Measurements from ENCODE around the gene KRTAP8-1.
A peak's percentile ranks its signal among the peaks of the same experiment; 100 is the strongest.

The KRTAP8-1 gene

GRCh38 chr21:30800605-30801004, 12.5 kb downstream of the KRTAP8-1 start (continued):
- TF ChIP-seq TCF7L2 (IDR thresholded peaks at IDR 0.05; ENCODE audit: borderline replicate concordance, low read depth, low read length) = no peak
- no peak for TF ChIP-seq GLIS1 (tag by site-specific recombination; IDR thresholded peaks at IDR 0.05)
- TF ChIP-seq ZNF132 (tag by site-specific recombination; IDR thresholded peaks at IDR 0.05; ENCODE audit: borderline replicate concordance) = no peak
- no peak for TF ChIP-seq ZNF626 (tag by site-specific recombination; IDR thresholded peaks at IDR 0.05)
- TF ChIP-seq YY1 (tag by site-specific recombination; IDR thresholded peaks at IDR 0.05) = no peak
- no peak for TF ChIP-seq ZNF311 (tag by site-specific recombination; IDR thresholded peaks at IDR 0.05; ENCODE audit: borderline replicate concordance)
- no peak for TF ChIP-seq PRDM2 (tag by site-specific recombination; IDR thresholded peaks at IDR 0.05; ENCODE audit: borderline replicate concordance)
- TF ChIP-seq ZBTB44 (tag by site-specific recombination; IDR thresholded peaks at IDR 0.05) = no peak
- no peak for TF ChIP-seq OSR2 (tag by site-specific recombination; IDR thresholded peaks at IDR 0.05)
- no peak for TF ChIP-seq ZNF530 (tag by site-specific recombination; IDR thresholded peaks at IDR 0.05; ENCODE audit: low read depth)
- no peak for TF ChIP-seq ZNF837 (tag by site-specific recombination; IDR thresholded peaks at IDR 0.05)
- no peak for TF ChIP-seq MZF1 (tag by site-specific recombination; IDR thresholded peaks at IDR 0.05; ENCODE audit: borderline replicate concordance)
- 0 out of 2 replicates have a peak, but pooled peaks have one; percentile 25 for TF ChIP-seq ZNF664 (tag by site-specific recombination; IDR thresholded peaks at IDR 0.05)
- no peak for TF ChIP-seq ZBTB10 (tag by site-specific recombination; IDR thresholded peaks at IDR 0.05)
- no peak for TF ChIP-seq ZBTB26 (tag by site-specific recombination; optimal IDR thresholded peaks at IDR 0.05)
- TF ChIP-seq ZNF621 (tag by site-specific recombination; IDR thresholded peaks at IDR 0.05) = no peak
- TF ChIP-seq ZNF426 (tag by site-specific recombination; IDR thresholded peaks at IDR 0.05) = peak; percentile 64
- TF ChIP-seq ZNF558 (tag by site-specific recombination; IDR thresholded peaks at IDR 0.05) = peak; percentile 52; the same call in 1 of the 2 replicates
- no peak for TF ChIP-seq ZNF366 (tag by site-specific recombination; conservative IDR thresholded peaks at IDR 0.05)
- no peak for TF ChIP-seq ZNF600 (tag by site-specific recombination; IDR thresholded peaks at IDR 0.05)
- TF ChIP-seq ZNF404 (tag by site-specific recombination; IDR thresholded peaks at IDR 0.05) = no peak
- no peak for TF ChIP-seq KLF16 (tag by site-specific recombination; IDR thresholded peaks at IDR 0.05)
- no peak for TF ChIP-seq BCL6B (tag by site-specific recombination; IDR thresholded peaks at IDR 0.05)
- no peak for TF ChIP-seq ZNF23 (tag by site-specific recombination; IDR thresholded peaks at IDR 0.05; ENCODE audit: borderline replicate concordance)
- TF ChIP-seq AEBP2 (tag by site-specific recombination; IDR thresholded peaks at IDR 0.05; ENCODE audit: borderline replicate concordance) = peak; percentile 41; the same call in 1 of the 2 replicates

All from HEK293 (cell line).